Adrenal gland (tissue), 12 donors: ENCODE results near the gene PIK3R2. TPM values are rescaled to one million over a fixed set of nuclear protein-coding genes. Genes with fewer than 3 reads are reported as not detected.

Experiments
- DNase-seq, 7 donors: peaks; one replicate each; pipeline ENCODE4 v3.0.0-alpha.2; 2019 to 2020
- H3K27ac ChIP-seq, 5 donors: fragments of 200-600 bp; sonication (generic) in 4 of 5; 1 replicate in 3 of 5; 2 replicates in 2 of 5; pipeline versions ENCODE4 v1.5.1 to v1.8.0; 2016 to 2020; ENCODE audit warnings: mild to moderate bottlenecking in 1 of 5
- H3K27me3 ChIP-seq: fragments of 200-600 bp; 2 replicates; pipeline ENCODE4 v1.8.0; 2021
- H3K36me3 ChIP-seq, 2 donors: fragments of 200-600 bp; replicated peaks in 1 of 2; 1 replicate in 1 of 2; 2 replicates in 1 of 2; pipeline versions ENCODE4 v1.5.1 to v1.8.0; 2018 to 2022
- H3K4me1 ChIP-seq, 2 donors: fragments of 200-600 bp; replicated peaks in 1 of 2; 1 replicate in 1 of 2; 2 replicates in 1 of 2; pipeline versions ENCODE4 v1.5.1 to v1.8.0; 2018 to 2021
- H3K4me3 ChIP-seq, 4 donors: fragments of 200-600 bp; sonication (generic) in 3 of 4; one replicate each; pipeline ENCODE4 v1.5.1; 2016 to 2018
- H3K9me3 ChIP-seq, 3 donors: fragments of 200-600 bp; sonication (generic) in 1 of 3; replicated peaks in 1 of 3; 1 replicate in 2 of 3; 2 replicates in 1 of 3; pipeline versions ENCODE4 v1.5.1 to v1.8.0; 2016 to 2021
- POLR2A ChIP-seq, 2 donors: fragments of 450-650 bp; IDR thresholded peaks; one replicate each; pipeline ENCODE4 v1.6.1; 2017; ENCODE audit warnings: antibody characterized with exemption in 2 of 2, mild to moderate bottlenecking in 2 of 2, moderate library complexity in 1 of 2
- WGBS, 4 donors: extraction: QIAGEN DNeasy Blood & Tissue Kit in 2 of 4; methylation state at CpG; one replicate each; pipeline versions ENCODE4 v1.1.5 to v1.1.7; 2013 to 2017; 5-methylcytosine and 5-hydroxymethylcytosine counted together
- intact Hi-C, 2 donors: fragments of 100-400 bp; cut with DNase I; formaldehyde crosslinking; loops; one replicate each; pipeline versions ENCODE4 v1.14.1 to v1.15.0; 2022 to 2023
- polyA plus RNA-seq, 3 donors: library from polyadenylated mRNA; stranded (reverse); fragments of 200-250 nt in 2 of 3; fragments of 350-450 nt in 1 of 3; fragmentation: Illumina TruSeq in 1 of 3; extraction: RNeasy Lipid Tissue Mini Kit (QIAGEN cat#74804) in 1 of 3; gene quantifications; one replicate each; pipeline ENCODE4 v1.2.3, GENCODE V29; 2013 to 2014
- total RNA-seq, 9 donors: library from RNA; depleted of rRNA in 4 of 9; stranded (reverse); fragments of >200 nt in 4 of 9; fragments of 120-200 nt in 1 of 9; fragmentation: NEBNext Ultra II Directional in 1 of 9; extraction: Animal tissue kit (Norgen Biotek cat#: 25700) in 1 of 9; gene quantifications; one replicate each; pipeline versions ENCODE4 v1.1.0 to v1.2.4, GENCODE V29; 2013 to 2023
- TF ChIP-seq, protein P1 (sequence below), 6 experiments: fragments of 450-650 bp in 4 of 6; fragments of 200-600 bp in 2 of 6; sonication (generic) in 1 of 6; IDR thresholded peaks; 1 replicate in 5 of 6; 2 replicates in 1 of 6; pipeline versions ENCODE4 v1.5.1 to v1.8.0; 2016 to 2021; ENCODE audit warnings: antibody characterized with exemption in 6 of 6, mild to moderate bottlenecking in 2 of 6, moderate library complexity in 1 of 6
- donor health status: healthy with polysubstance abuse.
- donor health status: Bipolar disorder and iron deficiency.
- donor health status: DM: yes; HTN: yes; CAD: no.
- donor health status: DM: no; HTN: no; CAD: no.
- donor health status: DM: no; HTN: no; CAD: no.
- donor health status: DM: yes; HTN: yes; CAD: no.

PIK3R2 gene
- total and polyA plus RNA-seq, 12 donors, result 6.7 to 124 (median 58.5) TPM

DNA sequence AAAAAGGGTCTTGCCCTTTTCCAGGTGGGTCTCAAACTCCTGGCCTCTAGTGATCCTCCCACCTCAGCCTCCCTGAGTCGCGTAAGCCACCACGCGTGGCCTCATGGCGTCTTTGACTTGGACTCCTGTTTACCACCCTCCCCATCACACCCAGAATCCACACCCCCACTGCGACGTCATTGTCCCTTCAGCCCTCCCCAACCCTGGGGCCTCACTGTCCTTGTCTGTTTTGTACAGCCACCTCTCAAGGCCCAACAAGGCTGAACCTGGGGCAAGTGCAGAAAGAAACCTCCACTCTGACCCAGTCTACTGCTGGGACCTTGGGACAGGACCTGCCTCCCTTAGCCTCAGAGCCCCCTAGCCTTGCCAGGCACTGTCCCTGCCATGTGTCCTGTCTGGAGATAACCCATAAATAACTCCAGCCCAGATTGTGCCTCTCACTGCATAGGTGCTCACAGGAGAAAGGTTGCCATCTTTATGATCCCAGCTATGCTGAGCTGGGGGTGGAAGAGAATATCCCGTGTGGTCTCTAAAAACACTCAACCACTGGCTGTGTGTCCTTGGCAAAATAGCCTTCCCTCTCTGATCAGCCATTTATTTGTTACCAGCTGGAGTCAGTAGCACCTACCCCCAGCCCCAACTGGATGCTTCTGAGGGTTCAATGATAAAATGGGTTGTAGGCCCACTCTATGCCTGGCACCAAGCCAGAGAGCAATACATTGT, 18.8 kb downstream of the PIK3R2 start:
- intact Hi-C loops, result no loop called here
- Histone ChIP-seq H3K27ac (peak overlapping the region; percentile 66 to 97 (median 92)), H3K4me1 (peaks cover 21 to 27% of the 10 kb centered on the region in 2 donors), H3K36me3 (peaks cover 0 to 32% of the 10 kb centered on the region in 2 donors), H3K9me3 (no peaks in the 10 kb centered on the region), H3K27me3 (no peaks in the 10 kb centered on the region), H3K4me3 (no peak overlapping the region)
- TF ChIP-seq, protein P1, sequence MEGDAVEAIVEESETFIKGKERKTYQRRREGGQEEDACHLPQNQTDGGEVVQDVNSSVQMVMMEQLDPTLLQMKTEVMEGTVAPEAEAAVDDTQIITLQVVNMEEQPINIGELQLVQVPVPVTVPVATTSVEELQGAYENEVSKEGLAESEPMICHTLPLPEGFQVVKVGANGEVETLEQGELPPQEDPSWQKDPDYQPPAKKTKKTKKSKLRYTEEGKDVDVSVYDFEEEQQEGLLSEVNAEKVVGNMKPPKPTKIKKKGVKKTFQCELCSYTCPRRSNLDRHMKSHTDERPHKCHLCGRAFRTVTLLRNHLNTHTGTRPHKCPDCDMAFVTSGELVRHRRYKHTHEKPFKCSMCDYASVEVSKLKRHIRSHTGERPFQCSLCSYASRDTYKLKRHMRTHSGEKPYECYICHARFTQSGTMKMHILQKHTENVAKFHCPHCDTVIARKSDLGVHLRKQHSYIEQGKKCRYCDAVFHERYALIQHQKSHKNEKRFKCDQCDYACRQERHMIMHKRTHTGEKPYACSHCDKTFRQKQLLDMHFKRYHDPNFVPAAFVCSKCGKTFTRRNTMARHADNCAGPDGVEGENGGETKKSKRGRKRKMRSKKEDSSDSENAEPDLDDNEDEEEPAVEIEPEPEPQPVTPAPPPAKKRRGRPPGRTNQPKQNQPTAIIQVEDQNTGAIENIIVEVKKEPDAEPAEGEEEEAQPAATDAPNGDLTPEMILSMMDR (IDR thresholded peaks at IDR 0.05), result no peak
- TF ChIP-seq POLR2A (IDR thresholded peaks at IDR 0.05), result no peak
- WGBS, 4 donors, result 54 to 74% (median 67%) methylated on average over 8 of the region's 8 CpGs
- DNase-seq, result peak; percentile 48 to 81 (median 66)

DNA sequence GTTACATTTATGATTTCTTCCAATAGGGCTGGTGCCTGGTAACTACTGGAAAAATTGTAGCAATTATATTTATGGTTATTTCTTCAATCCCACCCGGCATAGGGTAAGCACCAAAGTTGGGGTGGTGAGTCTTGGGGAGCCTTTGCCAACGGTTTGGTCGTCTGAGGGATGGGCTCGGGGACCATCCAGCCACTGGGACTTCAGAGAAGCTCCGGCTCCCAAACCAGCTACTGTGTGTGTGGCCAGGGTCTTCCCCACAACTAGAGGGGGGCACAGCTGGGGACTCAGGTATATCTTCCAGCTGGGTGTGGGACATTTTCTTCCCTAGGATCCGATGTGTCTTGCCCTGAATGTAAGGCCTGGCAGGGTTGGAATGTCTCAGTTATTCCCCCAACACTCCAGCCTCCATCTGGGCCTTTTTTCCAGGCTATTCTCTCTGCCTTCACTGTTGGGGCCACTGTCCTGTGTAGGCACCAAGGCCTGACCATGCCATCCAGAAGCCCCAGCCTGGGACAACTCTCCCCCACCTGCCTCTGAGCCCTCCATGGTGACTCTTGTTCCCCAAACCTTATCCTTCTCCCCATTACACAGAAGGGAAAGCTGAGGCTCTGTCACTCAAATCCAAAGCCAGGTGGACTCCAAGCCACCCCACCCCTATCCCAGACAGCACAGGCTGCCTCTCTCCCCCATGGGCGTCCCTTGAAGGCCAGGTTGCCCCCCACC, 19.5 kb downstream of the PIK3R2 start:
- no peak overlapping the region for H3K4me3 ChIP-seq
- no peaks in the 10 kb centered on the region for H3K9me3 ChIP-seq
- H3K27ac ChIP-seq, result peak overlapping the region in 4 of 5 donors; percentile 66 to 97 (median 92)
- peak in 1 of 7 donors; percentile 7 for DNase-seq
- peaks cover 0 to 29% of the 10 kb centered on the region in 2 donors for H3K36me3 ChIP-seq
- intact Hi-C loops, result no loop called here
- TF ChIP-seq POLR2A (IDR thresholded peaks at IDR 0.05), result no peak
- TF ChIP-seq, protein P1 (IDR thresholded peaks at IDR 0.05), result no peak
- WGBS, 4 donors, result 80 to 97% (median 88%) methylated on average over 4 to 7 of the region's 7 CpGs
- H3K27me3 ChIP-seq, result no peaks in the 10 kb centered on the region
- peaks cover 21 to 27% of the 10 kb centered on the region in 2 donors for H3K4me1 ChIP-seq

DNA sequence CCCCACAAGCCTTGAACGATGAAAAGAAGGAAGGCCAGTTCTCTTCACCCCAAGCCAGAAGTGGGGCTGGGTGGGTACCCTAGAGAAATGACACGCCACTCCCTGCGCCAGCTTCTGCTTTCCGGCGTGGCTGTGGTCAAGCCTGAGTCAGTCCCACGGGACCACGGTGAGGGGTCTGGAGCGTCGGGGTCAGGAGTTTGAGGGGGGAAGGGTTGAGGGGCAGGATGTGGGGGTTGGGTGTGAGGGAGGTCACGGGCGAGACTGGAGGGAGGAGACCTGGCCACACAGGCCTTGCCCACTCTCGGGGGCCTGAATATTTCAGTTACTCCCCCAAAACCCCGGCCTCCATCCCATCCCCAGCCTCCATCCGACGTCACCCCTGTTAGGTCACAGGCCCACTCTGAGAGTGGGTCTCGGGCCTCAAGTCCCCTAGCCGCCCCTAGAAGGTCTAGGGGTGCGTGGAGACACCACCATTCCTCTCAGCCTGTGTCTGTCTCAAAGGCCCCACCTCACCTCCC, 20.1 kb downstream of the PIK3R2 start:
- 47 to 51% (median 50%) methylated on average over 8 to 18 of the region's 18 CpGs; no CpG with 5 or more reads in 1 of the 4 donors for WGBS, 4 donors
- Histone ChIP-seq H3K9me3 (no peaks in the 10 kb centered on the region), H3K4me1 (peaks cover 21 to 27% of the 10 kb centered on the region in 2 donors), H3K36me3 (peaks cover 0 to 23% of the 10 kb centered on the region in 2 donors), H3K4me3 (peak overlapping the region in 2 of 4 donors; percentile 58 to 64), H3K27ac (peak overlapping the region; percentile 42 to 97 (median 92)), H3K27me3 (no peaks in the 10 kb centered on the region)
- peak; percentile 59 to 80 (median 73) for DNase-seq
- TF ChIP-seq, protein P1 (IDR thresholded peaks at IDR 0.05), result no peak
- TF ChIP-seq POLR2A (IDR thresholded peaks at IDR 0.05), result no peak
- intact Hi-C loops, result no loop called here
